ENCODE data around the gene CAPN10.

Gene CAPN10

GRCh38 chr2:240604939-240605716, 18.6 kb downstream of the CAPN10 start:
- TF ChIP-seq GATA2 (IDR thresholded peaks at IDR 0.05; ENCODE audit: low read depth, low read length) (no peak), GATA3 (IDR thresholded peaks at IDR 0.05; ENCODE audit: low read depth, low read length) (no peak)

- TF ChIP-seq GATA3 (IDR thresholded peaks at IDR 0.05; ENCODE audit: low read depth, low read length) (no peak), GATA2 (IDR thresholded peaks at IDR 0.05; ENCODE audit: low read depth, low read length) (no peak)
Observed at GRCh38 chr2:240605867-240606743, 19.6 kb downstream of the CAPN10 start.

- TF ChIP-seq GATA2 (IDR thresholded peaks at IDR 0.05; ENCODE audit: low read depth, low read length): no peak
Observed at GRCh38 chr2:240611601-240612210, 25.2 kb downstream of the CAPN10 start.

- TF ChIP-seq GATA3 (IDR thresholded peaks at IDR 0.05; ENCODE audit: low read depth, low read length) (no peak), GATA2 (IDR thresholded peaks at IDR 0.05; ENCODE audit: low read depth, low read length) (no peak)
Observed at GRCh38 chr2:240613781-240614180, 27.2 kb downstream of the CAPN10 start.

- TF ChIP-seq GATA3 (IDR thresholded peaks at IDR 0.05; ENCODE audit: low read depth, low read length) (no peak), GATA2 (IDR thresholded peaks at IDR 0.05; ENCODE audit: low read depth, low read length) (no peak)
Observed at GRCh38 chr2:240614391-240614790, 27.9 kb downstream of the CAPN10 start.

GRCh38 chr2:240615396-240615795, 28.9 kb downstream of the CAPN10 start:
- no peak; the same call in 1 of the 2 replicates for TF ChIP-seq GATA2 (IDR thresholded peaks at IDR 0.05; ENCODE audit: low read depth, low read length)
- no peak for TF ChIP-seq GATA3 (IDR thresholded peaks at IDR 0.05; ENCODE audit: low read depth, low read length)

GRCh38 chr2:240615820-240616547, 29.4 kb downstream of the CAPN10 start:
- TF ChIP-seq GATA2 (IDR thresholded peaks at IDR 0.05; ENCODE audit: low read depth, low read length) (no peak), GATA3 (IDR thresholded peaks at IDR 0.05; ENCODE audit: low read depth, low read length) (no peak)

- no peak for TF ChIP-seq GATA2 (IDR thresholded peaks at IDR 0.05; ENCODE audit: low read depth, low read length)
- no peak for TF ChIP-seq GATA3 (IDR thresholded peaks at IDR 0.05; ENCODE audit: low read depth, low read length)
Observed at GRCh38 chr2:240618776-240619175, 32.2 kb downstream of the CAPN10 start.

- TF ChIP-seq GATA3 (IDR thresholded peaks at IDR 0.05; ENCODE audit: low read depth, low read length): no peak
- TF ChIP-seq GATA2 (IDR thresholded peaks at IDR 0.05; ENCODE audit: low read depth, low read length): no peak
Observed at GRCh38 chr2:240619506-240620148, 33.1 kb downstream of the CAPN10 start.

- TF ChIP-seq GATA3 (IDR thresholded peaks at IDR 0.05; ENCODE audit: low read depth, low read length) (no peak), GATA2 (IDR thresholded peaks at IDR 0.05; ENCODE audit: low read depth, low read length) (no peak)
Observed at GRCh38 chr2:240620149-240620731, 33.7 kb downstream of the CAPN10 start.

- TF ChIP-seq GATA3 (IDR thresholded peaks at IDR 0.05; ENCODE audit: low read depth, low read length) (no peak), GATA2 (IDR thresholded peaks at IDR 0.05; ENCODE audit: low read depth, low read length) (no peak)
Observed at GRCh38 chr2:240620859-240621258, 34.3 kb downstream of the CAPN10 start.

GRCh38 chr2:240622060-240622411, 35.5 kb downstream of the CAPN10 start:
- TF ChIP-seq GATA3 (IDR thresholded peaks at IDR 0.05; ENCODE audit: low read depth, low read length) (no peak), GATA2 (IDR thresholded peaks at IDR 0.05; ENCODE audit: low read depth, low read length) (no peak)

All from SH-SY5Y (cell line).